Tongue (tissue), 2 donors: ENCODE results near the gene PTPRD. TPM values are rescaled to one million over a fixed set of nuclear protein-coding genes. Genes with fewer than 3 reads are reported as not detected.

Experiments
- DNase-seq: peaks from one replicate; pipeline ENCODE4 v3.0.0-alpha.2; 2015
- total RNA-seq: library from RNA; depleted of rRNA; stranded (reverse); fragments of >200 nt; gene quantifications from one replicate; pipeline ENCODE4 v1.2.3, GENCODE V29; 2014

PTPRD gene
- total RNA-seq, 1 donor from 2014 or later = 105 TPM

DNA sequence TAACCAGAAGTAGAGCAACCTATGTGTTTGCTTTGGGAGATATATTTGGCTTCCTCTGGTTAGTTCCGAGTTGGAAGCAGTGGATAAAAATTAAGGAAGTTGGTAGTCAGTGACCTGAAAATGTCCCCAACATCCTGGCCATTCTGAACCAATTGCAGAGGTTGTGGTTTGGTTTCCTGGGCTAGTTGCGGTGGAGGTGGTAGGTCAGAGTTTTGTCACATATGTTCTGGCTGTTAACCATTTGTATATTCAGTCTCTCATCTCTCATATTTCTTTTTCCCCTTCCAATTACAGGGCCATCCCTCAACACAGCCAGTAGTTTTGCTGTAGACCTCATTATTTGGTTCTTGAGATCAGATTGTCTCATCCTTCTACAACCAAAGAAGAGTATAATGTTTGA, 1026.9 kb downstream of the PTPRD start:
- no peak for DNase-seq

DNA sequence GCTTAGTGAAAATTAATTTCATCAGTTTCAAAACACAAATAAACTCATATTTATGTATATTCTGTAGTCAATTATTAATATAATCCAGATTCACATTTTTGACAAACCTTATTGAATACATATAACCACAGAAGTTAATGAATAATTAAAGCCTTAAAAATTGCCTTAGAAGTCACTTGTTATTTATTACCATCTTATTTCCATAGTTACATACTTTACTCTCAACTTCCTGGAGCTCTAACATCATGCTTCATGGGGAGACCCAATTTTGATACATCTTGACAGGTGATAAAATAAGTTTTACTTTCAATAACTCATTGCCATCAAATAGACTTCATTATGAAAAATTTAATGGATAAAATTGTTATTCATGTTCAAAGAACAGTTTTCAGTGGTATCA, 1038.7 kb downstream of the PTPRD start:
- DNase-seq = no peak

DNA sequence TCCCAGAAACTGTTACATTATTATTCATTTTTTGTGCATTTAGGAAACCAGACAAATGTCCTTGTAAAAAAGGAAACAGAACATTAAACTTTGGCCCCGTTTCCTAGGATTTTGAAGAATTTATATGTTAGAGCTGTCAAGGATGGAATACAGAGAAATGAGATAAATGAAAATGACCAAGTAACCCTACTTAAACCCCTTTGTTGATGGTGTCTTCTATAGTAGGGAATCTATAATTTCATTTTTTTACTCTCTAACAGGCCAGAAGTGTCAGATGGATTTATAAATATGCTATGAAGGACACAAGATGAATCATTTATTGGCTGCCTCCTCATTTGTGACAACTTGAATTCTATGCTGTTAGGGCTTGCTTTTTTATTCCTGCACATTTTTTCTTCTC, 1047.1 kb downstream of the PTPRD start:
- DNase-seq = no peak

DNA sequence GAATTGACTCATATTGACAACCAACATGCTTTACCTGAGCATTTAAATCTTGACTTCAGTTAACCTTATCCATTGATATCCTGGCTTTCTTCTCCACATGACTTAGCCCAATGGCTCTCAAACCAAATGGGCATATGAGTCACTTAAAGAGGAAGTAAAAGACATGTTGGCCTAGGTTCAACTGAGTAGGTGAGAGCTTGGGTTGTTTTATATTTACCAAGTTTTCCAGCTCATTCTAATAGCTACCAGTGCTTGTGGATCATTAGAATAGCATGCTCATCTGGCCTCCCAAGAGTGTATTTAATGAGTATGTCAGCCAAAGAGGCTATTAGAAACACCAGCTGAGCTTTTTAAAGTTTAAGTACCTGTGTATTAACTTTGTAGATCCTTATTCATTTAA, 1049.0 kb downstream of the PTPRD start:
- DNase-seq = no peak

DNA sequence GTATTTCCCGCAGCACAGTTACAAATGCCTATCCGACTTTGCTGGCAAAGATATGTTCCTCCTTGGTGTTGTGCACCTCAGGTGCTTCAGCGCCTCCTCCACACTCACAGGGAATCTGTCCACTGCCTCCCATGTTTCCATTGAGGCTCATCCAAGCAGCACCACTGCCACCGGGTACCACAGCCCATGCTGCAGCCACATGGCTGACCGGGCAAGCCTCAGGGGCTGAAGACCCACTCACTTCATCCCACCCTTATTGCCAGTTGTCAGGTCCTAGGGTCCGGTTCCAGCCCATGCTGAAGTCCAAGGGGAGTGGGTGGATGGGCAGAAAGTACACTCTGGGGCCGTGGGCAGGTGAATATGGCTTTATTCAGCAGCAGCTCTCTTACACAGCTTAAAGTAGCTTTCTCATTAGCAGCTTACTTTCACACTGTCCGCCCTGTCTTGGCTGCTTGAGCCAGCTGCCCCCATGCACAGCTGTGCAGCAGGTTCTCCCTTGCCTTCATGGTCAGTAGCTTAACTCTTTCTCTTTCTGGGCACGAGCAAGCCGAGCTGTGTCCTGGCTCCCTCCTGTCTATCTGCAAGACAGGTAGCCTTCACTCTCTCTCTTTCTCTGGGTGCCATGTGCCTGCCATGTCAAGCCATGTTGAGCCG, 1052.3 kb downstream of the PTPRD start:
- no peak for DNase-seq

DNA sequence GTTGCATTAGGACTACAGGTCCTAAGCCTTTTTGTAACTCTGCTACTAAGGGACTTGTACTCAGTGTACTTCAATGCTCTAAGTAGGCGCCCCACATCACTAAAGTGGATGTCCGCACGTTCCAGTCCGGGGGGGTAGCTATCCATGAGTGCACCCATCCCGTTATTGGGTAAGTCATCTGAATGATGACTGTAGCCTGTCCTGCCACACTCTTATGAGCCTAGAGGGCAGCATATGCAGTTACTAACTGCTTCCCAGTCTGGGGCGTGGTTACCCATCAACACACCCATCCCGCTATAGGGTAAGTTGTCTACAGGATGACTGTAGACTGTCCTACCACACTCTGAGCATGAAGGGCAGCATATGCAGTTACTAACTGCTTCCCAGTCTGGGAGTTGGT, 1053.9 kb downstream of the PTPRD start:
- no peak for DNase-seq

DNA sequence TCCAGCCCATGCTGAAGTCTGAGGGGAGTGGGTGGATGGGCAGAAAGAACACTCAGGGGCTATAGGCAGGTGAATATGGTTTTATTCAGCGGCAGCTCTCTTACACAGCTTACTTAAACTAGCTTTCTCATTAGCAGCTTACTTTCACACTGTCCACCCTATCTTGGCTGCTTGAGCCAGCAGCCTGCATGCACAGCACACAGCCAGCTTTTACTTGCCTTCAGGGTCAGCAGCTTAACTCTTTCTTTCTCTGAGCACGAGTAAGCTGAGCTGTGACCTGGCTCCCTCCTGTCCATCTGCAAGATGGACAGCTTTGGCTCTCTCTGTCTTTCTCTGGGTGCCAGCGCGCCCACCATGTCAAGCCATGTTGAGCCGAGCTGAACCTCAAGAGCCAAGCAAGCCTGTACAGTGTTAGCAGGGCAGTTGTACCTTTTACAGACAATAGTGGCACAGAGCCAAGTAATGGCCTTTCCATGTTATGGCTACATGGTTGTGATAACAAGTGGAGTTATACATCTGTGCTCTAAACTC, 1054.9 kb downstream of the PTPRD start:
- no peak for DNase-seq

DNA sequence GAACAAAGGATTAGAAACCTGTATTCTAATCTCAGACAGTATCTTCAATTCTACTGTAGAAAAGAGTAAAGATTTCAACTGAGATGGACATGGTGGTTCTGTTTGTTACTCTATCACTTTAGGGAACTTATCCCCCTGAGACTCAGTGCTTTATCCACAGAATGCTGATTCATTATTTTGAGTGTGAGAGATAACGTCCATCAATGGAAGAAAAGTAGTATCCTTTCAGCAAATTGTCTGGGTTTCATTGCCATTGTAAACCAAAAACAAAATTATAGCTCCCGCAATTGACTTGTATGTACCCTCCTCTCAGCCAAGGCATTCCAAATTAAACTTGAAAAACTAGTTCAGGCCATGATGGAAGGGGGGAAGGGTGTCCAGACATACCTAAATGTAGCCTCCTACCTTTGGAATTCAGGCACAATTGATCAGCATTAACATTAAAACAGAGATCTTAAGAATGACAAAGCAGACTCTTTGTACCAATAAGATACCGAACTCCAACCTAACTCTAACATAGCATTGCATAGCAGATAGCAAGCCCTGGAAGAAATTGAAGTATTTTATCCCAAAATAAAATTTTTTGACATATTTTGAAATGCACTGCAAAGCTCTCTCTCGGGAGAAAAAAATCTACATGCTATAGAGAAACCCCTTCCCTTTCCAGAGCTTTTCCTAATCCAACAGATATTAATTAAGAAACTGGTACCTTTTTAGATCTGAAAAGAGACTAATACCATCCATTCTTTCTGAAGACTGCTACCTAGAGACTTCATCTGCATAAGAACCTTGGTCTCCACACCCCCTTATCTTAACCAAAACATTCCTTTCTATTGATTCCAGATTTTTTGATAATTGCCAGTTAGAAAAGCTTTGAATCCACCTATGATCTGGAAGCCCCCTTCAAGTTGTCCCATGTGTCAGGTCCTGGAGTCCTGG, 1055.7 kb downstream of the PTPRD start:
- DNase-seq = no peak

DNA sequence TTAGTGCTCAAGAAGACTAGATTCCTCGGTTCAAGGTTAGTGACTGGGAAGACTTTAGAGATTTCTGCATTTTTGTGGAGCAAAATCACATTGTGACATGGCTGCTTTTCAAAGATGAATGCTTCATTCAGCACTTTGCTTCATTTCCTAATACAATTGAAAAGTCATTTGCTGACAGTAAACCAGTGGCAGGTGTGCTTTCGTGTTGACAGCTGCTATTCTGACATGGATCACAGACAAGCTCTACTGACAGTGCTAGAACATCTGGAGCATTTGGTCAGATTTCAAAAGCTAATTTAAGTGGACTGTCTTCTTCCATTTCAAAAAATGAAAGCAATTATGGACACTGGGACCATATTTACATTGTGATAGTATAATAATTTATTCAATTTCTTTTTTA, 1060.1 kb downstream of the PTPRD start:
- DNase-seq = peak; percentile 34

DNA sequence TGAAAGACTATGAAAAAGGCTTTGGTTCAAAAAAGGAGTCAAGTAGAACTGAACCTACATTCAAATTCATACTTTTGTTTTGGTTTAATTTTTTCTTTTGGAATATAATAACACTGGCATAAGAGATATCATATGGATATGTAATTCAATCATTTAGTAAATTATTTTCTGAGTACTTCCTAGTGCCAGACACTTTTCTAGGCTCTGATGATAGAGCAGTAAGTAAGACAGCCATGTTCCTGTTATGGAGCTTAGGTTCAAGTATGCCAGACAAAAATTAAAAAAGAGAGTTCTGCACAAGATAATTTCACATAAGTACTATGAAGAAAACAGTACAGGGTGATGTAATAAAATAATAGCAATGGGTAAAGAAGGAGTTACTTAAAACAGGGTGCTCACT, 1074.0 kb downstream of the PTPRD start:
- no peak for DNase-seq

DNA sequence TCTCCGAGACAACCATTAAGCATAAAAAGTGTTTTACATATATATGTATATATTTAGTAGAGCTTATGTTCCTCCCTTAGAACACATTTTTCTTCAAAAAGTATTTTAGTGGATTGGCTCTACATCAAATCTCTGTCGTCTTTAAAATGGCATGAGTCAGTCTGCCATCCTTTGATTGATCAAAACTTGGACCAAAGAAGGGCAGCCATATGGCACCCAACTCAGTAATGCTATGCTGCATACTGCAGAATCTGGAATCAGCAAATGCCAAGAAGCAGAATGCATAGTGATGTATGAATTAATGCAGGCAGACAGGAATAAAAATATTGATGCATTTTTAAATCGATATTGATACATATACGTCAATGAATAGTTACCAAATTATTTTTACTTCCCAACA, 1074.4 kb downstream of the PTPRD start:
- no peak for DNase-seq

DNA sequence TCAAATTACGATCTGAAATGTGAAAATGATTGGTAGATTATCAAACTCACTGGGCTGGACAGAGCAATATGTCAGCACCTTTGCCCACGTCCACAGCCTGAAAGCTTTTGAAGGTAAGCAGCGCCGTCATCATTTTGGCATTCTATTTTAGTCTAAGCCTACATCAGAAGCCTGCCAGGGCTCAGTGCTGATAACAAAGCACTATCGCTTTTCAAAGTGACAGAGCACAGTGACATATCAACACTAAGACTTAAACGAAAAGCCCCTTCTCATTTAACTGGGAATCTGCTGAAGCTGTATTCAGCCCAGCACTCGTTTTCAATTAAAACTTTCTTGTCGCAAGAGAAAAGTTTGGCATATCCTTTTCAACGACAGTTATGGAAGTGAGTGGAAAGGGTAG, 1076.3 kb downstream of the PTPRD start:
- DNase-seq = no peak

DNA sequence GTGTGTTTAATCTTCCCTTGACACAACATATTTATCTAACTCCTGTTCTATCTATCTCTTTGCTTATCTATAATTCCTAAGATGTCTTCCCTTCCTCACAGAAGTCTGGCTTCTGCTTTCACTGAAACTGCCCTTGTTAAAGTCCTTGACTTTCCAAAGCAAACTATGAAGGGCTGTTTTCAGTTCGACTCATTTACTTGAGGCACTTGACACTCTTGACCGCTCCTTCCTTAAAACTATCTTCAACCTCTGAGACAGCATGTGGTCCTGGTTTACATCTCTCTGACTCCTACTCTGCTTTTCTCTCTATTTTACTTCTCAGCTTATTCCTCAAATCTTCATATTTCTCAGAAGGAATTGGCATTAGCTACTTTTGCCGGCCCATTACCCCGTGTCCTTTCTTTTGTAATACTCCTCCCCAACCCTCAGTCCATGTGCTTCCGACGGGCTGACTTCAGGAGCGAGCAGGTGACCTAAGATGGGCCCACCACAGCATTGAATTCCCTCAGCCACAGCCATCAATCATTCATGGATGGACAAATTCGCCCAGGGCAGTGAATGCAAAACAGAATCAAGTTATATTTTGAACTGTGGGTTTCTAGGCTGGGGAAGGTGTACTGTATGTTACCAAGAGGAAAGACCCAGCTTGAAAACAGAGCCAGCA, 1089.2 kb downstream of the PTPRD start:
- DNase-seq = no peak

DNA sequence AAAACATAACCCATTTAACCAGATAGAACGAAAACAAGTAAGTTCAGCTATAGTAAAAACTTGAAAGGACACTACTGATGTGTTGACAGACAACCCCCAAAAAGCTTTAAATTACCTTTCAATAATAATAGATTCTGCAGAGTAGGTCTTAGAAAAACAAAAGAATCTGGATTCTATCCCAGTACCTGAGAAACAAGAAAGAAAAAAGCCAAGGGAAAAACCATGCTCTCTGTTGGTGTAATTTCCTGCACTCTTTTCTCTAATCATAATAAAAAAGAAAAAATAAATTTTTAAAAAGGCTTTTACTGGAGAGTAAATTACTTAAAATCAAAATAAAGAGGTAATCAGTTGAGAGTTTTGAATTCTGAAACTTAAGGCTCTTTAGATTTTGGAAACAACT, 1090.4 kb downstream of the PTPRD start:
- DNase-seq = no peak

DNA sequence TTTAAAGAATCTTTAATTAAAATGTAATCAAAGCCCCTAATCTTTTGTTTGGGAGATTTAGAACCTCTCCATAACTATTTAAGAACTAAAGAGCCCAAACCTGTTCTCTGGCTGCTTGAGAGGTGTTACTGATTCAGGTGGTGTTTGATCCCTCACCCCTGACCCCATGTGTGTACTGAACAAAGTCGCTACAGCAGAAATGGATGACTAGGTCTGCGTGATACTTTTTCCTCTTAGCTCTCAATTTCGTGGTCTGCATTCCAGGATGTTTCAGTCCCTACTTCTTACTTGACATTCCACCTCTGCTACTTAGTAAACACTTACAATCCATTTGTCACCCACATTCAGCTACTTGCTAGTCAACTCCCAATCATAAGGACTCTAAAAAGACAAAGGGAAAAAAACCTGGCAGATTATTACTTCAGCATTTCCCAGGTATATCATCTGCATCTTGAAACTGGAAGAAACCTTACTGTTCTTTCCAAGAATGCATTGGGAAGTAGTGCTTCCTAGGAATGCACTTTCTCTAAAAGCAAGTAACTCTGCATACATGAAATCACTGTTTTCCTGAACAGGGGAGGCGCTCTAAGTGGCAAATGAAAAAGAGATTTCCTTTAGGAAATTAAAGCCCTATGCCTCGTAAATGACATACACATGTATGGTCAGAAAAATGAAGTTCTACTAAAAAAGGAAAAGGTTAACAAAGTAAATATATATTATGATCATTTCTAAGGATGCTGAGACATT, 1091.6 kb downstream of the PTPRD start:
- no peak for DNase-seq

DNA sequence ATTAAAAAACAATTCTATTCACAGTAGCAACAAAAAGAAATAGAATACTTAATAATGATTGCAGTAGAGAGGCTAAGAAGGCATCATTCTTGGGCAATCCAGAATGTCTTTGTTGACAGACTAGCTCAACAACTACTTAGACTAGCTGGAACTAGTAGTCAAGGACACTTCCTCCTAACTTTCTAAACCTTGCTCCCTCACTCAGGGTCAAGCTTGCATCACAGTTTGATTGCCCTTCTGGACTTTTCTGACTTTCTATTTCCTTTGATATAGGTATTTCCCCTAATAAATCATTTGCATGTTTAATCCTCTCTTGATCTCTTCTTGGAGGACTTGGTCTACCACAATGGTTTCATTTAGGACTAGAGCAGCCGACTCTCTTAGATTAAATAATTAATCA, 1107.9 kb downstream of the PTPRD start:
- DNase-seq = no peak

DNA sequence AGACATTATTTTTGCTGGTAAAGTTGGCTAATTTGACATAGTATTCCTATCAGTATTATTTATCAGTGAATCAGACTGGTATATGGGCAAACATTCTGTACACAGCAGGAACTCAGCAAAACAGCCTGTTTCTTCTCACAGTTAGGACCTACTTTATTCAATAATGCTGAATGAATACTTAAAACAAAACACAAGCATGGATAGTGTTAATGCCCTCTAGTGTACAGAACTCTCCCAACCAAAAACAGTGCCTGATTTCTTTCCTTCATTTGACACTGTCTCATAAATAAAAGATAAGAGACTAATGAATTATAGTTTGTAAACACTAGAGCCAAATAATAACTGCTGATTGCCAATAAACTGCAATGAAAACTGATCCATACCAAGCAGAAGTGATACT, 1113.3 kb downstream of the PTPRD start:
- DNase-seq = no peak

DNA sequence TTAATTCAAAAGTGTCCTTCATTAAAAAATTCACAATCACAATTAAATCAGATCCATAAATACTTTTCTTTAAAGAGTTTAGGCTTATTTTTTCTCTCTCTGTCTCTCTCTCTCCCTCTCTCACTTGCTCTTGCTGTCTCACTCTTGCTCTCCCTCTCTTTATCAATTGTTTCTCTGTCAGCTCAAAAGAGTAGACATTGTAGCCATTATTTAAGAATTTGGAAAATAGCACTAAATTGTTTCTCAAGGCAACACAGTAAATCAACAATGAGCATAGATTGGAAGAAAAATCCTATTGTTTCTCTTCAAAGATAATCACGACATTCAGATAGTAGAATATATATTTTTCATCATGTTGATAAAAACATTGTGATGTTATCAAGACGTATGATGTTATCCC, 1114.0 kb downstream of the PTPRD start:
- no peak for DNase-seq

DNA sequence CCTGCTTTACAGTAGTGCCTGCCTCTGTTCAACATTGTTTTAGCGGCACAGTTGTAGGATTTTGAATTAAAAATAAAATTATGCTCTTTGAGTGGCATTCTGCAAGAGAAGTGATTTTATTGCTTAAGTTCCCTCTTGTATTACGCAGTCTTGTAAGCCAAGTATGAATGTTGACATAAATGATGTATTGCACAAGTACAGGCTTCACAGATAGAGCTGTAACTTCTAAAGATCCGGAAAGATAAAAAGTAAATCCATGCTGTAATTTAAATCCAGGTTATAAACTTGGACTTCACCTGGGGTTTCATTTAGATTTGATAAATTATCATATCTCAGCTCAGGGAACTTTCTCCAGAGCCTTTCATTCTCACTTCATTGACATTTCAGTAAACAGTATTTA, 1114.7 kb downstream of the PTPRD start:
- no peak for DNase-seq

DNA sequence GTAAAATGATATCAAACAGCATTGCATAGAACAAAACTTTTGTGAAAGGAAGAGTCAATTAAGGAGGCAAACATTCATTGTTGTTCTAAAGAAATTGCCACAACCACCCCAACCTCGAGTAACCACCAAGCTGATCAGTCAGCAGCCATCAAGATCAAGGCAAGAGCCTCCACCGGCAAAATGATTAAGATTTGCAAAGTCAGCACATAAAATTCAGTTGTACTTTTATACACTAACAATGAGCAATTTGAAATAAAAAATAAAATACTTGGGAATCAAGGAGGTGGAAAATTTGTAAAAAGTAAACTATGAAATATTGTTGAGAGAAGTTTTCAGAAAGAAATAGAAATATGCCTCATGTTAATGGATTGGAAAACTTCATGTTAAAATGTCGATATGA, 1118.5 kb downstream of the PTPRD start:
- no peak for DNase-seq

DNA sequence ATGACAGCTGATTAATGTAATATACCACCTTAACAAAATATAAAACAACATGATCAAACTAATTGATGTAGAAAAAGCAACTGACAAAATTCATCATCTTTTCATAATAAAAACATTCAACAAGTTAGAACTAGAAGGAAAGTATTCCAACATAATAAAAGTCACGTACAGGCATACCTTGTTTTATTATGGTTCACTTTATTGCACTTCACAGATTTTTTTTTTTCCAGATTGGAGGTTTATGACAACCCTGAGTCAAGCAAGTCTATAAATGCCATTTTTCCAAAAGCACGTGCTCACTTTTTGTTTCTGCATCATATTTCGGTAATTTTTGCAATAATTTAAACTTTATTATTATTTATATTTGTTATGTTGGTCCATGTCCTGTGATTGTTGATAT, 1120.3 kb downstream of the PTPRD start:
- DNase-seq = no peak

DNA sequence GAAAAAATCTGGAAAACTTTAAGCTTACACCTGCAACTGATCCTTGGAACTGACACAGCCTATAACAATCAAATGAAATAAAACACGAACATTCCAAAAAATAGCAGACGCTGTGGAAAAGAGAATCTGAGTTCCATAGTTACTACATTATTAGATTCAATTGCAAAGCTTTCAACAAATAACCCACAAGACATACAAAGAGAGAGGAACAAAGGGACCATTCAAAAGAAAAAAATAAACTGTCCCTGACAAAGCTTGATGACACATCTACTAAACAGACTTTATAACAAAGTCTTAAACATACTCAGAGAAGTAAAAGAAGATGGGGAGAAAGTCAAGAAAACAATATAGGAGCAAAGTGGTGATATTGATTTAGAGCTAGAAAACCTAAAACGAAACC, 1123.6 kb downstream of the PTPRD start:
- no peak for DNase-seq
